Stimulated activated CD4-positive, alpha-beta T cell treated with anti-CD3 and anti-CD28 coated beads, TNF-alpha, amount 100 ng/mL, for 24 hours (primary cell): ENCODE data around the gene CRTC1.

ENCODE experiments used
- DNase-seq, 3 experiments: peaks; one replicate each; pipeline ENCODE4 v3.0.0-alpha.2; 2020; ENCODE audit warnings: low read depth in 3 of 3

Gene CRTC1

GRCh38 chr19:18782559-18783225 lies 99.2 kb downstream of the CRTC1 start:
- no peak for DNase-seq

GRCh38 chr19:18783958-18784785 lies 100.7 kb downstream of the CRTC1 start:
- no peak for DNase-seq

GRCh38 chr19:18784786-18785120 lies 101.3 kb downstream of the CRTC1 start:
- no peak for DNase-seq

GRCh38 chr19:18785179-18786124 lies 102.0 kb downstream of the CRTC1 start:
- DNase-seq = peak; percentile 32 to 81 (median 37)

- no peak for DNase-seq
These were observed 105.3 kb downstream of the CRTC1 start for GRCh38 chr19:18788529-18789421.

- no peak for DNase-seq
These were observed 106.0 kb downstream of the CRTC1 start for GRCh38 chr19:18789422-18789869.

- peak in 1 of 3 experiments; percentile 29 for DNase-seq
These were observed 106.5 kb downstream of the CRTC1 start for GRCh38 chr19:18789883-18790565.

GRCh38 chr19:18790566-18791314 lies 107.3 kb downstream of the CRTC1 start, which contains the start of gene COMP:
COMP (minus strand) TSS chr19:18791305; CDS start chr19:18791269, 36 bp downstream.
- DNase-seq = no peak

- DNase-seq = no peak
These were observed 107.8 kb downstream of the CRTC1 start for GRCh38 chr19:18791315-18791678.

- no peak for DNase-seq
These were observed 109.2 kb downstream of the CRTC1 start for GRCh38 chr19:18792661-18793060.

- DNase-seq = no peak
These were observed 109.9 kb downstream of the CRTC1 start for GRCh38 chr19:18793144-18794028.

- DNase-seq = no peak
These were observed 110.5 kb downstream of the CRTC1 start for GRCh38 chr19:18794029-18794313.

- DNase-seq = no peak
These were observed 111.2 kb downstream of the CRTC1 start for GRCh38 chr19:18794692-18795091.

GRCh38 chr19:18795540-18795939 lies 112.1 kb downstream of the CRTC1 start:
- no peak for DNase-seq

GRCh38 chr19:18796239-18796638 lies 112.8 kb downstream of the CRTC1 start:
- DNase-seq = no peak

GRCh38 chr19:18798384-18799352 lies 115.2 kb downstream of the CRTC1 start:
- no peak for DNase-seq

- DNase-seq = no peak
These were observed 116.0 kb downstream of the CRTC1 start for GRCh38 chr19:18799389-18799970.
